ENCODE data around the gene GPC6. TPM values are rescaled to one million over a fixed set of nuclear protein-coding genes. Genes with fewer than 3 reads are reported as not detected.

Gene GPC6
- polyA plus RNA-seq, 1 donor, result 26.7 TPM

GRCh38 chr13:93762708-93763426 is 536.3 kb downstream of the GPC6 start:
- DNase-seq, result no peak
- WGBS (ENCODE audit: insufficient coverage, low lambda C conversion rate), result no CpG with 5 or more reads among the region's 6 CpGs
- H3K36me3 ChIP-seq (ENCODE audit: control insufficient read depth, insufficient read depth, low read length), result no peaks in the 10 kb centered on the region

GRCh38 chr13:93765062-93765461 is 538.5 kb downstream of the GPC6 start:
- Histone ChIP-seq H3K9me3 (ENCODE audit: control insufficient read depth, low read depth, low read length) (no peaks in the 10 kb centered on the region), H3K27ac (ENCODE audit: low read length) (no peak overlapping the region), H3K4me1 (ENCODE audit: control insufficient read depth, insufficient read depth, low read length) (peaks cover 13% of the 10 kb centered on the region), H3K4me3 (ENCODE audit: low read length) (no peak overlapping the region), H3K27me3 (ENCODE audit: control insufficient read depth, insufficient read depth, low read length) (no peaks in the 10 kb centered on the region), H3K36me3 (ENCODE audit: control insufficient read depth, insufficient read depth, low read length) (no peaks in the 10 kb centered on the region)
- no peak for DNase-seq
- no CpG with 5 or more reads among the region's 2 CpGs for WGBS (ENCODE audit: insufficient coverage, low lambda C conversion rate)

More at GRCh38 chr13:93762708-93763426, 536.3 kb downstream of the GPC6 start:
- Histone ChIP-seq H3K4me1 (ENCODE audit: control insufficient read depth, insufficient read depth, low read length) (peaks cover 9% of the 10 kb centered on the region), H3K27ac (ENCODE audit: low read length) (no peak overlapping the region), H3K9me3 (ENCODE audit: control insufficient read depth, low read depth, low read length) (no peaks in the 10 kb centered on the region), H3K4me3 (ENCODE audit: low read length) (no peak overlapping the region), H3K27me3 (ENCODE audit: control insufficient read depth, insufficient read depth, low read length) (no peaks in the 10 kb centered on the region)

GRCh38 chr13:93765811-93766210 is 539.2 kb downstream of the GPC6 start:
- Histone ChIP-seq H3K27me3 (ENCODE audit: control insufficient read depth, insufficient read depth, low read length) (no peaks in the 10 kb centered on the region), H3K36me3 (ENCODE audit: control insufficient read depth, insufficient read depth, low read length) (no peaks in the 10 kb centered on the region), H3K9me3 (ENCODE audit: control insufficient read depth, low read depth, low read length) (no peaks in the 10 kb centered on the region), H3K27ac (ENCODE audit: low read length) (no peak overlapping the region), H3K4me3 (ENCODE audit: low read length) (no peak overlapping the region), H3K4me1 (ENCODE audit: control insufficient read depth, insufficient read depth, low read length) (peaks cover 16% of the 10 kb centered on the region)
- no peak for DNase-seq
- WGBS (ENCODE audit: insufficient coverage, low lambda C conversion rate), result no CpG with 5 or more reads among the region's 1 CpG

- peaks cover 16% of the 10 kb centered on the region for H3K4me1 ChIP-seq (ENCODE audit: control insufficient read depth, insufficient read depth, low read length)
- H3K27me3 ChIP-seq (ENCODE audit: control insufficient read depth, insufficient read depth, low read length), result no peaks in the 10 kb centered on the region
- 39% methylated on average over 3 of the region's 3 CpGs for whole genome bisulfite sequencing (ENCODE audit: insufficient coverage, low lambda C conversion rate)
These were observed 540.1 kb downstream of the GPC6 start for GRCh38 chr13:93766719-93767118.

GRCh38 chr13:93767180-93767916 is 540.7 kb downstream of the GPC6 start:
- peaks cover 16% of the 10 kb centered on the region for H3K4me1 ChIP-seq (ENCODE audit: control insufficient read depth, insufficient read depth, low read length)
- 11% methylated on average over 5 of the region's 10 CpGs for WGBS (ENCODE audit: insufficient coverage, low lambda C conversion rate)
- H3K36me3 ChIP-seq (ENCODE audit: control insufficient read depth, insufficient read depth, low read length), result no peaks in the 10 kb centered on the region
- peak overlapping the region; percentile 74 for H3K27ac ChIP-seq (ENCODE audit: low read length)
- no peak overlapping the region for H3K4me3 ChIP-seq (ENCODE audit: low read length)
- H3K27me3 ChIP-seq (ENCODE audit: control insufficient read depth, insufficient read depth, low read length), result no peaks in the 10 kb centered on the region
- no peak for DNase-seq
- no peaks in the 10 kb centered on the region for H3K9me3 ChIP-seq (ENCODE audit: control insufficient read depth, low read depth, low read length)

More at GRCh38 chr13:93766719-93767118, 540.1 kb downstream of the GPC6 start:
- no peak for DNase-seq
- Histone ChIP-seq H3K9me3 (ENCODE audit: control insufficient read depth, low read depth, low read length) (no peaks in the 10 kb centered on the region), H3K27ac (ENCODE audit: low read length) (peak overlapping the region; percentile 74), H3K4me3 (ENCODE audit: low read length) (no peak overlapping the region), H3K36me3 (ENCODE audit: control insufficient read depth, insufficient read depth, low read length) (no peaks in the 10 kb centered on the region)

- Histone ChIP-seq H3K4me1 (ENCODE audit: control insufficient read depth, insufficient read depth, low read length) (peaks cover 16% of the 10 kb centered on the region), H3K36me3 (ENCODE audit: control insufficient read depth, insufficient read depth, low read length) (no peaks in the 10 kb centered on the region), H3K27ac (ENCODE audit: low read length) (peak overlapping the region; percentile 74), H3K27me3 (ENCODE audit: control insufficient read depth, insufficient read depth, low read length) (no peaks in the 10 kb centered on the region), H3K9me3 (ENCODE audit: control insufficient read depth, low read depth, low read length) (no peaks in the 10 kb centered on the region), H3K4me3 (ENCODE audit: low read length) (no peak overlapping the region)
- 20% methylated on average over 1 of the region's 4 CpGs for WGBS (ENCODE audit: insufficient coverage, low lambda C conversion rate)
- DNase-seq, result peak; percentile 84 to 90
These were observed 541.4 kb downstream of the GPC6 start for GRCh38 chr13:93767917-93768409.

GRCh38 chr13:93769101-93769500 is 542.5 kb downstream of the GPC6 start:
- DNase-seq, result peak in 1 of 2 donors; percentile 18
- H3K36me3 ChIP-seq (ENCODE audit: control insufficient read depth, insufficient read depth, low read length), result no peaks in the 10 kb centered on the region
- H3K27me3 ChIP-seq (ENCODE audit: control insufficient read depth, insufficient read depth, low read length), result no peaks in the 10 kb centered on the region
- peaks cover 16% of the 10 kb centered on the region for H3K4me1 ChIP-seq (ENCODE audit: control insufficient read depth, insufficient read depth, low read length)
- 50% methylated on average over 1 of the region's 3 CpGs for WGBS (ENCODE audit: insufficient coverage, low lambda C conversion rate)
- no peak overlapping the region for H3K4me3 ChIP-seq (ENCODE audit: low read length)
- no peaks in the 10 kb centered on the region for H3K9me3 ChIP-seq (ENCODE audit: control insufficient read depth, low read depth, low read length)
- peak overlapping the region; percentile 74 for H3K27ac ChIP-seq (ENCODE audit: low read length)

- Histone ChIP-seq H3K36me3 (ENCODE audit: control insufficient read depth, insufficient read depth, low read length) (no peaks in the 10 kb centered on the region), H3K27me3 (ENCODE audit: control insufficient read depth, insufficient read depth, low read length) (no peaks in the 10 kb centered on the region), H3K4me1 (ENCODE audit: control insufficient read depth, insufficient read depth, low read length) (peaks cover 16% of the 10 kb centered on the region), H3K27ac (ENCODE audit: low read length) (no peak overlapping the region), H3K9me3 (ENCODE audit: control insufficient read depth, low read depth, low read length) (no peaks in the 10 kb centered on the region), H3K4me3 (ENCODE audit: low read length) (no peak overlapping the region)
- WGBS (ENCODE audit: insufficient coverage, low lambda C conversion rate), result 100% methylated on average over 1 of the region's 1 CpG
- no peak for DNase-seq
These were observed 543.0 kb downstream of the GPC6 start for GRCh38 chr13:93769607-93770006.

GRCh38 chr13:93771227-93771626 is 544.6 kb downstream of the GPC6 start:
- DNase-seq, result no peak
- Histone ChIP-seq H3K9me3 (ENCODE audit: control insufficient read depth, low read depth, low read length) (no peaks in the 10 kb centered on the region), H3K4me1 (ENCODE audit: control insufficient read depth, insufficient read depth, low read length) (peaks cover 12% of the 10 kb centered on the region), H3K27ac (ENCODE audit: low read length) (no peak overlapping the region), H3K27me3 (ENCODE audit: control insufficient read depth, insufficient read depth, low read length) (no peaks in the 10 kb centered on the region), H3K36me3 (ENCODE audit: control insufficient read depth, insufficient read depth, low read length) (no peaks in the 10 kb centered on the region), H3K4me3 (ENCODE audit: low read length) (no peak overlapping the region)
- WGBS (ENCODE audit: insufficient coverage, low lambda C conversion rate), result no CpG with 5 or more reads among the region's 8 CpGs

GRCh38 chr13:93771782-93772181 is 545.2 kb downstream of the GPC6 start:
- Histone ChIP-seq H3K27ac (ENCODE audit: low read length) (no peak overlapping the region), H3K4me1 (ENCODE audit: control insufficient read depth, insufficient read depth, low read length) (peaks cover 12% of the 10 kb centered on the region), H3K36me3 (ENCODE audit: control insufficient read depth, insufficient read depth, low read length) (no peaks in the 10 kb centered on the region), H3K4me3 (ENCODE audit: low read length) (no peak overlapping the region), H3K27me3 (ENCODE audit: control insufficient read depth, insufficient read depth, low read length) (no peaks in the 10 kb centered on the region), H3K9me3 (ENCODE audit: control insufficient read depth, low read depth, low read length) (no peaks in the 10 kb centered on the region)
- DNase-seq, result no peak
- WGBS (ENCODE audit: insufficient coverage, low lambda C conversion rate), result 14% methylated on average over 1 of the region's 1 CpG
